Stimulated activated CD8-positive, alpha-beta memory T cell treated with anti-CD3 and anti-CD28 coated beads, Interleukin-2, amount 100 ng/mL, for 48 hours (primary cell): Measurements from ENCODE around the gene CHEK1.
A peak's percentile ranks its signal among the peaks of the same experiment; 100 is the strongest.
"Not testable (repeated sequence)": the region's sequence is repeated elsewhere in the genome, so short reads cannot be mapped to it uniquely, and the experiment has no call there.

ENCODE experiments used
- DNase-seq, 2 donors: peaks; one replicate each; pipeline ENCODE4 v3.0.0-alpha.2; 2020; ENCODE audit warnings: low read depth in 2 of 2

Gene CHEK1

GRCh38 chr11:125624756-125625213 lies at the start of gene CHEK1:
TSS of gene CHEK1 (plus strand) at chr11:125625163. CDS start at chr11:125626769, 1,606 bp downstream.
- no peak for DNase-seq

- DNase-seq, result not testable (repeated sequence)
Measured at GRCh38 chr11:125577181-125577580, 47.8 kb upstream of the CHEK1 start.

- DNase-seq, result no peak
Measured at GRCh38 chr11:125578783-125579182, 46.2 kb upstream of the CHEK1 start.

- no peak for DNase-seq
Measured at GRCh38 chr11:125579811-125580210, 45.2 kb upstream of the CHEK1 start.

- DNase-seq, result no peak
Measured at GRCh38 chr11:125583496-125583895, 41.5 kb upstream of the CHEK1 start.

- DNase-seq, result no peak
Measured at GRCh38 chr11:125585487-125585886, 39.5 kb upstream of the CHEK1 start.

GRCh38 chr11:125586623-125587022 lies 38.3 kb upstream of the CHEK1 start:
- DNase-seq, result no peak

- DNase-seq, result no peak
Measured at GRCh38 chr11:125587480-125587879, 37.5 kb upstream of the CHEK1 start.

- DNase-seq, result no peak
Measured at GRCh38 chr11:125588505-125588904, 36.5 kb upstream of the CHEK1 start.

GRCh38 chr11:125591649-125592304 lies 33.2 kb upstream of the CHEK1 start:
- peak in 1 of 2 donors; percentile 9 for DNase-seq

- DNase-seq, result peak; percentile 90 to 94
Measured at GRCh38 chr11:125592305-125593113, 32.5 kb upstream of the CHEK1 start, which contains the start of gene STT3A. TSS of gene STT3A (plus strand) at chr11:125592852. CDS start at chr11:125595916, 3,064 bp downstream.

- no peak for DNase-seq
Measured at GRCh38 chr11:125593114-125593820, 31.7 kb upstream of the CHEK1 start.

- no peak for DNase-seq
Measured at GRCh38 chr11:125594958-125595357, 30.0 kb upstream of the CHEK1 start.

- DNase-seq, result no peak
Measured at GRCh38 chr11:125600663-125601062, 24.3 kb upstream of the CHEK1 start.

- DNase-seq, result no peak
Measured at GRCh38 chr11:125603207-125603606, 21.8 kb upstream of the CHEK1 start.

GRCh38 chr11:125605417-125605816 lies 19.5 kb upstream of the CHEK1 start:
- DNase-seq, result no peak

- DNase-seq, result no peak
Measured at GRCh38 chr11:125609545-125609944, 15.4 kb upstream of the CHEK1 start.

GRCh38 chr11:125618383-125618782 lies 6.6 kb upstream of the CHEK1 start:
- DNase-seq, result no peak

GRCh38 chr11:125621995-125622394 lies 3.0 kb upstream of the CHEK1 start:
- no peak for DNase-seq

GRCh38 chr11:125623064-125623463 lies 1.9 kb upstream of the CHEK1 start:
- no peak for DNase-seq

GRCh38 chr11:125625225-125625629 lies 264 bp downstream of the CHEK1 start:
- no peak for DNase-seq

- DNase-seq, result peak; percentile 84 to 85
Measured at GRCh38 chr11:125625630-125626287, 796 bp downstream of the CHEK1 start.
